Naive thymus-derived CD4-positive, alpha-beta T cell (primary cell): ENCODE measurements around the gene SLC31A1. TPM values are rescaled to one million over a fixed set of nuclear protein-coding genes. Genes with fewer than 3 reads are reported as not detected.
A peak's percentile ranks its signal among the peaks of the same experiment; 100 is the strongest.
"Not testable (repeated sequence)": the region's sequence is repeated elsewhere in the genome, so short reads cannot be mapped to it uniquely, and the experiment has no call there.

Source experiments
- ATAC-seq: fragments of 150-1000 bp; cut with Tn5 transposase; 2 replicates; pipeline ENCODE4 v1.10.0; 2021; ENCODE audit warnings: mild to moderate bottlenecking, moderate library complexity
- CTCF ChIA-PET: fragments of 350-600 bp; sonication (Branson Sonifier 250); formaldehyde crosslinking; loops from one replicate; lab custom pipeline; 2021; ENCODE audit warnings: antibody characterized with exemption; lab: Charles Lee
- POLR2A ChIA-PET: fragments of 350-600 bp; sonication (Branson Sonifier 250); formaldehyde crosslinking; loops from one replicate; lab custom pipeline; 2021; ENCODE audit warnings: antibody characterized with exemption, inconsistent platforms; lab: Charles Lee
- DNase-seq, 9 donors: peaks; one replicate each; pipeline versions ENCODE4 v3.0.0 to v3.0.0-alpha.2; 2020 to 2022; ENCODE audit warnings: mixed read lengths in 1 of 9
- H3K27ac ChIP-seq: one replicate; pipeline ENCODE4 v1.7.0; 2013; ENCODE audit warnings: mild to moderate bottlenecking, low read depth, low read length, moderate library complexity
- H3K27me3 ChIP-seq, 2 donors: one replicate each; pipeline ENCODE4 v1.7.0; 2013; ENCODE audit warnings: low read length in 2 of 2, mild to moderate bottlenecking in 2 of 2, moderate library complexity in 2 of 2; ENCODE audit not compliant: control insufficient read depth in 2 of 2, insufficient read depth in 2 of 2
- H3K36me3 ChIP-seq, 3 experiments: 1 replicate in 2 of 3; 2 replicates in 1 of 3; pipeline ENCODE4 v1.7.0; 2013; ENCODE audit warnings: low read length in 3 of 3, mild to moderate bottlenecking in 3 of 3, moderate library complexity in 1 of 3; ENCODE audit not compliant: insufficient read depth in 3 of 3, control insufficient read depth in 2 of 3
- H3K4me1 ChIP-seq, 2 donors: one replicate each; pipeline ENCODE4 v1.7.0; 2013; ENCODE audit warnings: low read length in 2 of 2, mild to moderate bottlenecking in 2 of 2, moderate library complexity in 1 of 2; ENCODE audit not compliant: control insufficient read depth in 2 of 2, insufficient read depth in 2 of 2
- H3K4me3 ChIP-seq: 2 replicates; pipeline ENCODE4 v1.7.0; 2013; ENCODE audit warnings: mild to moderate bottlenecking, low read length
- H3K9me3 ChIP-seq, 3 experiments: 1 replicate in 2 of 3; 2 replicates in 1 of 3; pipeline ENCODE4 v1.7.0; 2013; ENCODE audit warnings: low read length in 3 of 3; ENCODE audit not compliant: control insufficient read depth in 2 of 3
- H3K27ac Mint-ChIP-seq, 9 donors: one replicate each; pipeline ENCODE4 v1.8.0; 2020 to 2022; ENCODE audit warnings: mixed read lengths in 9 of 9, mild to moderate bottlenecking in 8 of 9, moderate library complexity in 5 of 9, inconsistent platforms in 2 of 9
- H3K27me3 Mint-ChIP-seq, 5 donors: one replicate each; pipeline ENCODE4 v1.8.0; 2021 to 2022; ENCODE audit warnings: mixed read lengths in 5 of 5, mild to moderate bottlenecking in 1 of 5
- H3K36me3 Mint-ChIP-seq, 5 donors: one replicate each; pipeline ENCODE4 v1.8.0; 2020 to 2022; ENCODE audit warnings: mixed read lengths in 5 of 5, mild to moderate bottlenecking in 3 of 5, inconsistent platforms in 1 of 5
- H3K4me1 Mint-ChIP-seq, 7 donors: one replicate each; pipeline ENCODE4 v1.8.0; 2020 to 2022; ENCODE audit warnings: mixed read lengths in 7 of 7, mild to moderate bottlenecking in 3 of 7, inconsistent platforms in 1 of 7
- H3K4me3 Mint-ChIP-seq, 10 donors: one replicate each; pipeline ENCODE4 v1.8.0; 2020 to 2022; ENCODE audit warnings: mild to moderate bottlenecking in 10 of 10, mixed read lengths in 10 of 10, moderate library complexity in 6 of 10, inconsistent platforms in 2 of 10
- H3K9me3 Mint-ChIP-seq, 11 donors: one replicate each; pipeline ENCODE4 v1.8.0; 2020 to 2022; ENCODE audit warnings: mixed read lengths in 11 of 11, mild to moderate bottlenecking in 4 of 11, inconsistent platforms in 1 of 11, moderate library complexity in 1 of 11
- intact Hi-C, 2 donors: fragments of 100-400 bp; cut with micrococcal nuclease; formaldehyde crosslinking; loops; one replicate each; pipeline ENCODE4 v1.15.1; 2023
- polyA plus RNA-seq, 2 donors: library from polyadenylated mRNA; unstranded; fragments of 300-500 nt; fragmentation: Illumina TruSeq; gene quantifications; one replicate each; pipeline ENCODE4 v1.2.3, GENCODE V29; 2021
- total RNA-seq, 6 experiments: library from RNA in 5 of 6; stranded (reverse) in 5 of 6; gene quantifications; 1 replicate in 5 of 6; 2 replicates in 1 of 6; pipeline ENCODE4 v1.2.3 and lab custom pipeline; 2021 to 2026

SLC31A1 gene
- total and polyA plus RNA-seq, 7 experiments from 2014 or later, result 3.0 to 10.4 (median 4.6) TPM

- ChIA-PET CTCF (no interaction called here), POLR2A (no interaction called here)
- Mint-ChIP-seq H3K27me3 (no peaks in the 10 kb centered on the region), H3K4me3 (no peak overlapping the region), H3K27ac (peak overlapping the region in 2 of 9 donors; percentile 3 to 55), H3K36me3 (peaks cover 5 to 32% (median 18%) of the 10 kb centered on the region in 5 donors), H3K9me3 (no peaks in the 10 kb centered on the region), H3K4me1 (peaks cover 0 to 5% (median 0%) of the 10 kb centered on the region in 7 donors)
- ATAC-seq (no peak), DNase-seq (no peak)
- H3K4me3 ChIP-seq, result no peak overlapping the region
- no peak overlapping the region for H3K27ac ChIP-seq
- H3K36me3 ChIP-seq, result peaks cover 13 to 52% (median 21%) of the 10 kb centered on the region in 3 experiments
- intact Hi-C loops, result no loop called here
- H3K9me3 ChIP-seq, result no peaks in the 10 kb centered on the region
- H3K27me3 ChIP-seq, result no peaks in the 10 kb centered on the region
- H3K4me1 ChIP-seq, result no peaks in the 10 kb centered on the region
Observed at GRCh38 chr9:113293285-113293878, 72.0 kb downstream of the SLC31A1 start.

- H3K27ac ChIP-seq, POLR2A ChIA-PET, H3K36me3 Mint-ChIP-seq, DNase-seq, H3K27me3 ChIP-seq, ATAC-seq, H3K9me3 ChIP-seq, H3K4me3 Mint-ChIP-seq, intact Hi-C loops, H3K9me3 Mint-ChIP-seq, H3K4me3 ChIP-seq, H3K27ac Mint-ChIP-seq, H3K4me1 ChIP-seq: not testable (repeated sequence)
- H3K36me3 ChIP-seq, result peaks cover 0 to 24% (median 5%) of the 10 kb centered on the region in 3 experiments
- Mint-ChIP-seq H3K4me1 (peaks cover 0 to 11% (median 4%) of the 10 kb centered on the region in 7 donors), H3K27me3 (peaks cover 0 to 16% (median 0%) of the 10 kb centered on the region in 5 donors)
- CTCF ChIA-PET, result interaction anchor here (0.6 to 0.7 kb wide), 2 partner anchors 29 to 41 kb away, joined by 3 read pairs; no protein-coding TSS in a partner anchor
Observed at GRCh38 chr9:113296247-113296646, 74.9 kb downstream of the SLC31A1 start.

- Histone ChIP-seq H3K27ac (no peak overlapping the region), H3K27me3 (no peaks in the 10 kb centered on the region), H3K36me3 (peaks cover 0 to 16% (median 3%) of the 10 kb centered on the region in 3 experiments), H3K9me3 (no peaks in the 10 kb centered on the region), H3K4me3 (no peak overlapping the region), H3K4me1 (no peaks in the 10 kb centered on the region)
- POLR2A ChIA-PET, result no interaction called here
- Mint-ChIP-seq H3K36me3 (peaks cover 0 to 4% (median 0%) of the 10 kb centered on the region in 5 donors), H3K4me3 (no peak overlapping the region), H3K4me1 (peaks cover 0 to 11% (median 4%) of the 10 kb centered on the region in 7 donors), H3K27ac (peak overlapping the region in 2 of 9 donors; percentile 23 to 54), H3K27me3 (peaks cover 0 to 17% (median under 1%) of the 10 kb centered on the region in 5 donors), H3K9me3 (no peaks in the 10 kb centered on the region)
- DNase-seq, result no peak
- intact Hi-C loops, result no loop called here
- ATAC-seq, result no peak
- CTCF ChIA-PET, result no interaction called here
Observed at GRCh38 chr9:113296796-113297558, 75.6 kb downstream of the SLC31A1 start.

- H3K27me3 Mint-ChIP-seq, result peaks cover 0 to 19% (median 5%) of the 10 kb centered on the region in 5 donors
- H3K4me1 Mint-ChIP-seq, result peaks cover 0 to 11% (median 4%) of the 10 kb centered on the region in 7 donors
- H3K9me3 Mint-ChIP-seq, result no peaks in the 10 kb centered on the region
- H3K27ac Mint-ChIP-seq, result no peak overlapping the region
- no peak for ATAC-seq
- no peak for DNase-seq
- ChIA-PET POLR2A (no interaction called here), CTCF (interaction anchor here (0.6 kb wide), 1 partner anchor 96 kb away, joined by 3 read pairs; no protein-coding TSS in a partner anchor)
- no peaks in the 10 kb centered on the region for H3K4me1 ChIP-seq
- no peak overlapping the region for H3K4me3 Mint-ChIP-seq
- intact Hi-C loops, result no loop called here
- no peaks in the 10 kb centered on the region for H3K9me3 ChIP-seq
- no peak overlapping the region for H3K4me3 ChIP-seq
- H3K36me3 ChIP-seq, result peaks cover 0 to 3% (median 0%) of the 10 kb centered on the region in 3 experiments
- H3K27me3 ChIP-seq, result no peaks in the 10 kb centered on the region
- no peaks in the 10 kb centered on the region for H3K36me3 Mint-ChIP-seq
- H3K27ac ChIP-seq, result no peak overlapping the region
Observed at GRCh38 chr9:113298311-113298710, 77.0 kb downstream of the SLC31A1 start.

GRCh38 chr9:113298924-113299770 is 77.8 kb downstream of the SLC31A1 start:
- Mint-ChIP-seq H3K27me3 (peaks cover 0 to 19% (median 6%) of the 10 kb centered on the region in 5 donors), H3K4me1 (peaks cover 0 to 11% (median 4%) of the 10 kb centered on the region in 7 donors), H3K36me3 (no peaks in the 10 kb centered on the region), H3K4me3 (no peak overlapping the region), H3K27ac (no peak overlapping the region), H3K9me3 (no peaks in the 10 kb centered on the region)
- ATAC-seq, result no peak
- no peaks in the 10 kb centered on the region for H3K27me3 ChIP-seq
- intact Hi-C loops, result no loop called here
- ChIA-PET CTCF (interaction anchor here (0.6 kb wide), 1 partner anchor 95 kb away, joined by 3 read pairs; no protein-coding TSS in a partner anchor), POLR2A (no interaction called here)
- no peaks in the 10 kb centered on the region for H3K4me1 ChIP-seq
- H3K4me3 ChIP-seq, result no peak overlapping the region
- no peak overlapping the region for H3K27ac ChIP-seq
- DNase-seq, result no peak
- H3K36me3 ChIP-seq, result no peaks in the 10 kb centered on the region
- no peaks in the 10 kb centered on the region for H3K9me3 ChIP-seq

GRCh38 chr9:113299800-113300292 is 78.5 kb downstream of the SLC31A1 start:
- ChIA-PET POLR2A (no interaction called here), CTCF (no interaction called here)
- H3K4me1 Mint-ChIP-seq, result peaks cover 0 to 11% (median 4%) of the 10 kb centered on the region in 7 donors
- H3K36me3 Mint-ChIP-seq, result no peaks in the 10 kb centered on the region
- Histone ChIP-seq H3K27ac (no peak overlapping the region), H3K36me3 (no peaks in the 10 kb centered on the region), H3K4me1 (no peaks in the 10 kb centered on the region), H3K4me3 (no peak overlapping the region), H3K9me3 (no peaks in the 10 kb centered on the region), H3K27me3 (no peaks in the 10 kb centered on the region)
- no peak for DNase-seq
- ATAC-seq, result peak; percentile 42
- no peak overlapping the region for H3K27ac Mint-ChIP-seq
- peaks cover 0 to 19% (median 6%) of the 10 kb centered on the region in 5 donors for H3K27me3 Mint-ChIP-seq
- no peak overlapping the region for H3K4me3 Mint-ChIP-seq
- H3K9me3 Mint-ChIP-seq, result no peaks in the 10 kb centered on the region
- intact Hi-C loops, result no loop called here
